Measurements from ENCODE around the gene TIMM23. TPM values are rescaled to one million over a fixed set of nuclear protein-coding genes. Genes with fewer than 3 reads are reported as not detected.

TIMM23 gene
- total RNA-seq, 1 experiment from 2014 or later: 85.2 TPM

- H3K4me1 Mint-ChIP-seq (ENCODE audit: insufficient read depth, unreplicated experiment): peaks cover 34% of the 10 kb centered on the region
- DNase-seq (ENCODE audit: unreplicated experiment): no peak
- ChIA-PET CTCF (interaction anchor here (0.7 to 2.2 kb wide), 4 partner anchors 10 to 46 kb away, joined by 4 to 21 read pairs (median 6); no protein-coding TSS in a partner anchor), POLR2A (interaction anchor here (0.9 to 4.0 kb wide), 7 partner anchors 9 to 47 kb away, joined by 3 to 34 read pairs (median 6); partner anchors contain the start of genes NCOA4 and TIMM23)
- no TSS peak for BruUV-seq (replicated peaks)
- H3K27ac Mint-ChIP-seq (ENCODE audit: low read depth, unreplicated experiment): no peak overlapping the region
- TF ChIP-seq, protein P1, sequence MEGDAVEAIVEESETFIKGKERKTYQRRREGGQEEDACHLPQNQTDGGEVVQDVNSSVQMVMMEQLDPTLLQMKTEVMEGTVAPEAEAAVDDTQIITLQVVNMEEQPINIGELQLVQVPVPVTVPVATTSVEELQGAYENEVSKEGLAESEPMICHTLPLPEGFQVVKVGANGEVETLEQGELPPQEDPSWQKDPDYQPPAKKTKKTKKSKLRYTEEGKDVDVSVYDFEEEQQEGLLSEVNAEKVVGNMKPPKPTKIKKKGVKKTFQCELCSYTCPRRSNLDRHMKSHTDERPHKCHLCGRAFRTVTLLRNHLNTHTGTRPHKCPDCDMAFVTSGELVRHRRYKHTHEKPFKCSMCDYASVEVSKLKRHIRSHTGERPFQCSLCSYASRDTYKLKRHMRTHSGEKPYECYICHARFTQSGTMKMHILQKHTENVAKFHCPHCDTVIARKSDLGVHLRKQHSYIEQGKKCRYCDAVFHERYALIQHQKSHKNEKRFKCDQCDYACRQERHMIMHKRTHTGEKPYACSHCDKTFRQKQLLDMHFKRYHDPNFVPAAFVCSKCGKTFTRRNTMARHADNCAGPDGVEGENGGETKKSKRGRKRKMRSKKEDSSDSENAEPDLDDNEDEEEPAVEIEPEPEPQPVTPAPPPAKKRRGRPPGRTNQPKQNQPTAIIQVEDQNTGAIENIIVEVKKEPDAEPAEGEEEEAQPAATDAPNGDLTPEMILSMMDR (IDR thresholded peaks at IDR 0.05; ENCODE audit: unreplicated experiment): no peak
- intact Hi-C loops (cut with micrococcal nuclease): loop anchor here (10.0 kb wide), 1 partner anchor 1015 kb away; the partner anchor contains the start of gene ZNF22
- no peak overlapping the region for H3K4me3 Mint-ChIP-seq (ENCODE audit: unreplicated experiment)
- H3K9me3 Mint-ChIP-seq (ENCODE audit: unreplicated experiment): no peaks in the 10 kb centered on the region
- H3K27me3 Mint-ChIP-seq (ENCODE audit: insufficient read depth, unreplicated experiment): no peaks in the 10 kb centered on the region
- H3K36me3 Mint-ChIP-seq (ENCODE audit: insufficient read depth, unreplicated experiment): peaks cover 35% of the 10 kb centered on the region
Observed at GRCh38 chr10:46019569-46020343, 47.5 kb downstream of the TIMM23 start.

DNA sequence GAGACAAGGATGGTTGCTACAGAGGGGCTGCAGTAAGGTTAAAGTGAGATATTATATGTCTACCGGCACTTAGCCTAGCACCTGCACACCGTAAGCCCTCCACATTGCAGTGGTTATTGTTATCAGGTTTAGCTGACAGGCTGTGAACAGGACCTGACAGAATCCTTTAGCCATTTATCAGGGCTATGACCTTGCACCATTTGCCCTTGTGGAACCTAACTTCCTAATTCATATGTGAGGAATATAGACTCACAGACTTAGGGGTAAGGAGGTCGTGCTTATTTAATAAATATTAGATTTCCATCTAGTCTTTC lies 48.0 kb downstream of the TIMM23 start:
- intact Hi-C loops (cut with micrococcal nuclease): loop anchor here (10.0 kb wide), 1 partner anchor 1016 kb away; the partner anchor contains the start of gene ZNF22
- ChIA-PET POLR2A (interaction anchor here (1.5 to 4.0 kb wide), 4 partner anchors 9 to 15 kb away, joined by 6 to 34 read pairs (median 9); no protein-coding TSS in a partner anchor), CTCF (interaction anchor here (0.7 to 2.2 kb wide), 5 partner anchors 9 to 46 kb away, joined by 4 to 21 read pairs (median 5); no protein-coding TSS in a partner anchor)
- H3K9me3 Mint-ChIP-seq (ENCODE audit: unreplicated experiment): no peaks in the 10 kb centered on the region
- no TSS peak for BruUV-seq (replicated peaks)
- peaks cover 39% of the 10 kb centered on the region for H3K4me1 Mint-ChIP-seq (ENCODE audit: insufficient read depth, unreplicated experiment)
- H3K27ac Mint-ChIP-seq (ENCODE audit: low read depth, unreplicated experiment): no peak overlapping the region
- H3K4me3 Mint-ChIP-seq (ENCODE audit: unreplicated experiment): no peak overlapping the region
- DNase-seq (ENCODE audit: unreplicated experiment): no peak
- no peaks in the 10 kb centered on the region for H3K27me3 Mint-ChIP-seq (ENCODE audit: insufficient read depth, unreplicated experiment)
- TF ChIP-seq, protein P1 (IDR thresholded peaks at IDR 0.05; ENCODE audit: unreplicated experiment): no peak
- peaks cover 29% of the 10 kb centered on the region for H3K36me3 Mint-ChIP-seq (ENCODE audit: insufficient read depth, unreplicated experiment)

- Mint-ChIP-seq H3K4me1 (ENCODE audit: insufficient read depth, unreplicated experiment) (peaks cover 43% of the 10 kb centered on the region), H3K36me3 (ENCODE audit: insufficient read depth, unreplicated experiment) (peaks cover 17% of the 10 kb centered on the region), H3K27me3 (ENCODE audit: insufficient read depth, unreplicated experiment) (no peaks in the 10 kb centered on the region), H3K4me3 (ENCODE audit: unreplicated experiment) (peak overlapping the region; percentile 79), H3K27ac (ENCODE audit: low read depth, unreplicated experiment) (peak overlapping the region; percentile 63), H3K9me3 (ENCODE audit: unreplicated experiment) (no peaks in the 10 kb centered on the region)
- POLR2A ChIA-PET: interaction anchor here (0.7 to 1.1 kb wide), 4 partner anchors 9 to 22 kb away, joined by 3 to 9 read pairs (median 4); no protein-coding TSS in a partner anchor
- intact Hi-C loops (cut with micrococcal nuclease): loop anchor here (10.0 kb wide), 1 partner anchor 1018 kb away; the partner anchor contains the start of gene ZNF22
- DNase-seq (ENCODE audit: unreplicated experiment): peak; percentile 91
- CTCF ChIA-PET: interaction anchor here (0.5 to 1.2 kb wide), 3 partner anchors 33 to 162 kb away, joined by 3 to 4 read pairs (median 3); no protein-coding TSS in a partner anchor
- TF ChIP-seq, protein P1 (IDR thresholded peaks at IDR 0.05; ENCODE audit: unreplicated experiment): no peak
- BruUV-seq (replicated peaks): no TSS peak
Observed at GRCh38 chr10:46022978-46023702, 50.9 kb downstream of the TIMM23 start.
